Vagina (tissue), 2 donors: ENCODE data around the gene TMC7.

Experiments
- POLR2A ChIP-seq, 2 donors: fragments of 450-650 bp; IDR thresholded peaks; one replicate each; pipeline ENCODE4 v1.6.1; 2017; ENCODE audit warnings: antibody characterized with exemption in 2 of 2, mild to moderate bottlenecking in 2 of 2, moderate library complexity in 2 of 2
- TF ChIP-seq, protein P1 (sequence below), 3 experiments: fragments of 450-650 bp in 2 of 3; fragments of 200-600 bp in 1 of 3; sonication (generic) in 1 of 3; IDR thresholded peaks; one replicate each; pipeline ENCODE4 v1.5.1; 2017 to 2019; ENCODE audit warnings: antibody characterized with exemption in 3 of 3, mild to moderate bottlenecking in 2 of 3, moderate library complexity in 2 of 3

DNA sequence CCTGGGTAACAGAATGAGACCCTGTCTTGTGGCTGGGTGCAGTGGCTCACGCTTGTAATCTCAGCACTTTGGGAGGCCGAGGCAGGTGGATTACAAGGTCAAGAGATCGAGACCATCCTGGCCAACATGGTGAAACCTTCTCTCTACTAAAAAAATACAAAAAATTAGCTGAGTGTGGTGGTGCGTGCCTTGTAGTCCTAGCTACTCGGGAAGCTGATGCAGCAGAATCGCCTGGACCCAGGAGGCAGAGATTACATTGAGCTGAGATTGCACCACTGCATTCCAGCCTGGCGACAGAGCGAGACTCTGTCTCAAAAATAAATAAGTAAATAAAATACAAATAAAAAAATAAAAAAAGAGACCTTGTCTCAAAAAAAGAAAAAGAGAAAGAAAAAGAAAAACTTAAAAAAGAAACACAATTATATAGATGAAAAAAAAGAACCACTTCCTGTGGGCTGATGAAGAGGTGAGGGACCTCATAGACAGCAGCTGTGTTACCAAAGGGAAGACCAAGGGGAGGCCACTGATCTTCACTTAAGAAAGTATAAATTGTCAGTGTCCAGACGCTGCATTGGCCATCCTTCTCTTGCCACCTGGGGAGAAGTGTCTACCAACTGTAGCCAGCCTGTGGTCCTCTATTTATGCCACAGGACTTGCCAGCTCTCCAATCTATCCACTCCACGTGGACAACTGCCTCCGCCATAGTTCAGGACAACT, 33.1 kb upstream of the TMC7 start:
- TF ChIP-seq, protein P1, sequence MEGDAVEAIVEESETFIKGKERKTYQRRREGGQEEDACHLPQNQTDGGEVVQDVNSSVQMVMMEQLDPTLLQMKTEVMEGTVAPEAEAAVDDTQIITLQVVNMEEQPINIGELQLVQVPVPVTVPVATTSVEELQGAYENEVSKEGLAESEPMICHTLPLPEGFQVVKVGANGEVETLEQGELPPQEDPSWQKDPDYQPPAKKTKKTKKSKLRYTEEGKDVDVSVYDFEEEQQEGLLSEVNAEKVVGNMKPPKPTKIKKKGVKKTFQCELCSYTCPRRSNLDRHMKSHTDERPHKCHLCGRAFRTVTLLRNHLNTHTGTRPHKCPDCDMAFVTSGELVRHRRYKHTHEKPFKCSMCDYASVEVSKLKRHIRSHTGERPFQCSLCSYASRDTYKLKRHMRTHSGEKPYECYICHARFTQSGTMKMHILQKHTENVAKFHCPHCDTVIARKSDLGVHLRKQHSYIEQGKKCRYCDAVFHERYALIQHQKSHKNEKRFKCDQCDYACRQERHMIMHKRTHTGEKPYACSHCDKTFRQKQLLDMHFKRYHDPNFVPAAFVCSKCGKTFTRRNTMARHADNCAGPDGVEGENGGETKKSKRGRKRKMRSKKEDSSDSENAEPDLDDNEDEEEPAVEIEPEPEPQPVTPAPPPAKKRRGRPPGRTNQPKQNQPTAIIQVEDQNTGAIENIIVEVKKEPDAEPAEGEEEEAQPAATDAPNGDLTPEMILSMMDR (IDR thresholded peaks at IDR 0.05), result no peak
- no peak for TF ChIP-seq POLR2A (IDR thresholded peaks at IDR 0.05)
